Measurements from ENCODE around the gene ARHGAP24. TPM values are rescaled to one million over a fixed set of nuclear protein-coding genes. Genes with fewer than 3 reads are reported as not detected.
A peak's percentile ranks its signal among the peaks of the same experiment; 100 is the strongest.

Gene ARHGAP24
- total and polyA plus RNA-seq, 12 donors: 6.7 to 35.5 (median 23.9) TPM

DNA sequence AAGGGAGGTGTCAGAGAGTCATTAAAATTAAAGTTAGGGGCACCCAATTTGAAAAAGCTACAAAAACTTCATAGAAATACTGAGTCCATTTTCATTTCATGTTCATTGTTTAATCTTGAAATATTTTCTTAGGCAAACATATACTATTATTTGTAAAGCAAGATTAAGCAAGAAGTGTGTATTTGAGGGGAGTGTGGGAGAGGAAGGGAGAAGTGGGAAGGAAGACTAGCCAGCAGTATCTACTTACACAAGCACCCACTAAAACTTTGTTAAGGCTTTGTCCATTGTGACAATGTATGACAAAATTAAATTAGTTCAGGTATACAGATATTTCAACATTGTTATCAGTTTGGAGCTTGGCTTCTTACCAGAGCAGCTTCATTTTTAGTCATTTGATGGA, 222.9 kb downstream of the ARHGAP24 start:
- intact Hi-C loops (cut with DNase I): no loop called here
- Histone ChIP-seq H3K27ac (peak overlapping the region in 1 of 10 donors; percentile 17), H3K9me3 (no peaks in the 10 kb centered on the region), H3K27me3 (no peaks in the 10 kb centered on the region), H3K36me3 (no peaks in the 10 kb centered on the region), H3K4me3 (no peak overlapping the region), H3K4me1 (peaks cover 0 to 38% (median 0%) of the 10 kb centered on the region in 9 donors)
- TF ChIP-seq, protein P1, sequence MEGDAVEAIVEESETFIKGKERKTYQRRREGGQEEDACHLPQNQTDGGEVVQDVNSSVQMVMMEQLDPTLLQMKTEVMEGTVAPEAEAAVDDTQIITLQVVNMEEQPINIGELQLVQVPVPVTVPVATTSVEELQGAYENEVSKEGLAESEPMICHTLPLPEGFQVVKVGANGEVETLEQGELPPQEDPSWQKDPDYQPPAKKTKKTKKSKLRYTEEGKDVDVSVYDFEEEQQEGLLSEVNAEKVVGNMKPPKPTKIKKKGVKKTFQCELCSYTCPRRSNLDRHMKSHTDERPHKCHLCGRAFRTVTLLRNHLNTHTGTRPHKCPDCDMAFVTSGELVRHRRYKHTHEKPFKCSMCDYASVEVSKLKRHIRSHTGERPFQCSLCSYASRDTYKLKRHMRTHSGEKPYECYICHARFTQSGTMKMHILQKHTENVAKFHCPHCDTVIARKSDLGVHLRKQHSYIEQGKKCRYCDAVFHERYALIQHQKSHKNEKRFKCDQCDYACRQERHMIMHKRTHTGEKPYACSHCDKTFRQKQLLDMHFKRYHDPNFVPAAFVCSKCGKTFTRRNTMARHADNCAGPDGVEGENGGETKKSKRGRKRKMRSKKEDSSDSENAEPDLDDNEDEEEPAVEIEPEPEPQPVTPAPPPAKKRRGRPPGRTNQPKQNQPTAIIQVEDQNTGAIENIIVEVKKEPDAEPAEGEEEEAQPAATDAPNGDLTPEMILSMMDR (IDR thresholded peaks at IDR 0.05): no peak
- DNase-seq (no peak), ATAC-seq (no peak)

DNA sequence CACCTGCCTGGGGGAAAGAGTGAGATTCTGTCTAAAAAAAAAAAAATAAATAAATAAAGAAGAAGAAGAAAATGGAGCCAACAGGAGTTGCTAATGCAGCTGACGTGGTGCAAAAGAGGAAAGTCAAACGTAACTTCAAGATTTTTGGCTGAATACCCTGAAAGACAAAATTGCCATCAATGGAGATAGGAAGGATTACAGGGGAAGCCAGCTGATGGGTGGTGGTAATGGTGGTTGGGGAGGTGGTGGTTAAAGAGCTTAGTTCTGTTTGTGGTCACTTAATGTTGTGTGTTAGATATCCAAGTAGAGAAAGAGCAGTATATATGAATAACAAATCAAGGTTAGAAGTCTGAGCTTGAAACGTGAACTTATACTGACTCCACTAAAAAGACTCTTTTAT, 225.4 kb downstream of the ARHGAP24 start:
- intact Hi-C loops (cut with DNase I): no loop called here
- no peaks in the 10 kb centered on the region for H3K9me3 ChIP-seq
- TF ChIP-seq, protein P1 (IDR thresholded peaks at IDR 0.05): no peak
- H3K36me3 ChIP-seq: no peaks in the 10 kb centered on the region
- H3K27ac ChIP-seq: peak overlapping the region in 1 of 10 donors; percentile 65
- H3K27me3 ChIP-seq: no peaks in the 10 kb centered on the region
- no peak overlapping the region for H3K4me3 ChIP-seq
- no peak for ATAC-seq
- 78 to 89% methylated on average over 3 of the region's 3 CpGs for WGBS, 2 donors
- DNase-seq: no peak
- H3K4me1 ChIP-seq: peaks cover 0 to 47% (median 0%) of the 10 kb centered on the region in 9 donors

DNA sequence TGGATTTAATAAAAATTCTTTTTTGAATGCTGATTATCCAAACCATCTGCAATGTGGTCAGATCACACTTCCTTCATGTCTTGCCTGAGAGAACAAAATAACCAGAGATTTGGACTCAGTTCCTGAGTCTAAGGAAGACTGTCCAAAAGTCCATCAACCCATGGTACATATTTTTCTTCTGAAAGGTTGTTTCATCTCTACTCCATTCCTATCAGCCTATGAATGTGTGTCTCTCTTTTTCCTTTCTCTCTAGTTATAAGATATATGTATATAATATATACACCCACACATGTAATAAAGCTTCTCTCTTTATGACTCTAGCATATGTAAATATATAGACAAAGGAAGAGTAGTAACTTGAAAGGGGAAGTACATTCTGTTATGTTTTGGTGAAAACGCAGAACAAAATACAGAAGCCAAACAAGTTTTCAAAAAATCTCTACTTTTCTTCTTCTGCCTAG, 226.9 kb downstream of the ARHGAP24 start:
- TF ChIP-seq, protein P1 (IDR thresholded peaks at IDR 0.05): no peak
- intact Hi-C loops (cut with DNase I): no loop called here
- no peak overlapping the region for H3K4me3 ChIP-seq
- WGBS, 2 donors: 73 to 80% methylated on average over 1 of the region's 1 CpG
- H3K36me3 ChIP-seq: no peaks in the 10 kb centered on the region
- ATAC-seq (peak in 6 of 8 donors; percentile 12 to 63 (median 46)), DNase-seq (no peak)
- H3K27me3 ChIP-seq: no peaks in the 10 kb centered on the region
- H3K27ac ChIP-seq: peak overlapping the region in 2 of 10 donors; percentile 17 to 65
- H3K4me1 ChIP-seq: peaks cover 0 to 47% (median 0%) of the 10 kb centered on the region in 9 donors
- H3K9me3 ChIP-seq: no peaks in the 10 kb centered on the region

DNA sequence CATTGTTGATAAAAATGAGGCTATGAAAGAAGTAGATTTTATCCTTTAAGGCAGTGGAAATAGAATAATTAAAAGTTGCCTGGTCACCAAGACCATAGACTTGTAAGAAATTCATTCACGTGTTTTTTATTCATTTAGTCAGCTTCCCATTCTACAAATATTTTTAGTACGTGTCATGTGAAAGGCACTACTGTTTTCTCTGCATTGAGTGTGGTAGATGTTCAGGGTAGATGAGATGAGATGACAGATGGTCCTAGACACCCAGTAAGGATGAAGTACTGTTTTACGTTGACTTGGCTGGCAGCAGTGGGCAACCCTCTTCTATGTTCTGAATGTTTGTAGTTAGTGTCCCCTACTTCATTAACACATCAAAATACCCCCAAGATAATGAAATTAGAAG, 228.1 kb downstream of the ARHGAP24 start:
- ATAC-seq (peak in 4 of 8 donors; percentile 27 to 58 (median 37)), DNase-seq (no peak)
- Histone ChIP-seq H3K27me3 (no peaks in the 10 kb centered on the region), H3K27ac (peak overlapping the region in 3 of 10 donors; percentile 8 to 65 (median 13)), H3K9me3 (no peaks in the 10 kb centered on the region), H3K4me3 (no peak overlapping the region), H3K4me1 (peaks cover 0 to 50% (median 5%) of the 10 kb centered on the region in 9 donors), H3K36me3 (no peaks in the 10 kb centered on the region)
- 79 to 85% methylated on average over 3 of the region's 3 CpGs for WGBS, 2 donors
- TF ChIP-seq, protein P1 (IDR thresholded peaks at IDR 0.05): no peak
- intact Hi-C loops (cut with DNase I): no loop called here
